ENCODE data around the gene CATSPERB. TPM values are rescaled to one million over a fixed set of nuclear protein-coding genes. Genes with fewer than 3 reads are reported as not detected.

CATSPERB gene
- total RNA-seq: not detected in 2 replicates

DNA sequence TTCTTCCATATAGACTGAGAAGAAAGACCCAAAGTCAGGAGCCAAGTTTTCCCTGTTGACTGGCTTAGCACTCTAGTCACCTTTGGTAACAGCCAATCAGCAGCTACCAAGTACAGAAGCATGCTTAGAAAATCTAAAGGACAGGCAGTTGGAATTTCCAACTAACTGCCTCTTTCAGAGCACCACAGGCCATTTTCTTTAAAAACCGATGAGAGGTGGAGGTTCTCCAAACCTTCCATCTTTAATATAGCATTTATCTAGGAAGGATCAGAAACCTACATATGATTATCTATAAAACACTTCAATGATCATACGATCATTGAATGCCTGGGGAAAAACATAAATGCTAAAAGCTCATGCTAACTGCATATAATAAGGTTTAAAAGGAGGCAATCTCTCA lies at the start of gene CATSPERB:
Gene CATSPERB (minus strand): TSS at position 101 of the 400 bp plus-strand sequence. CDS start 2,607 bp downstream, outside the sequence.

Other genes starting within 250 kb of the CATSPERB start
- gene PPP4R3A, start 221.8 kb downstream of the CATSPERB start, total RNA-seq: 73.8 and 86.3 TPM in 2 replicates
- gene TC2N, start 135.4 kb upstream of the CATSPERB start, total RNA-seq: under 0.01 TPM in 1 of 2 replicates, not detected in the other
- 0.90 and 11.2 TPM in 2 replicates for gene FBLN5, start 215.6 kb upstream of the CATSPERB start, total RNA-seq